ENCODE data around the gene MAX.

The MAX gene

GRCh38 chr14:65102441-65103149 lies at the start of gene MAX:
Gene MAX (minus strand): TSS chr14:65102517. CDS start chr14:65102339, 178 bp downstream.
- DNase-seq = peak; percentile 99

GRCh38 chr14:65151609-65151956 lies 49.3 kb upstream of the MAX start:
- no peak for DNase-seq

- no peak for DNase-seq
These were observed 48.7 kb upstream of the MAX start for GRCh38 chr14:65150898-65151608.

DNA sequence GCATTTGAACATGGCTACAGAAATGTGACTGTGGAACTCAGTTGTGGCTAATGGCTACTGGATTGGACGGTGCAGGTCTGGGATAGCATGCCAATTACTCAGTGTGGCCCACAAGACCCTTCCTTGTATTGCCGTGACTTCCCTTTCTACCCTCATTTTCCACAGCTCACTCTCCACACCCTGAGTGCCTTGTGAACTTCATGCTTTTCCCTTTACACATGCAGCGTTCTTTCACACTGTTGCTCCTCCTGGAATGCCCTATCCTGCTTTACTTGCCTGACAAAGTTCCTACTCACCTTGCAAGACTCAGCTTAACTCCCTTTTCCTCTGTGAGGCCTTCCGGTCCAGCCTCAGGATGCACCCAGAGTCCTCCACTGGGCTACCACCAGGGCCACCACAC lies 46.8 kb upstream of the MAX start:
- no peak for DNase-seq

GRCh38 chr14:65144170-65144569 lies 41.9 kb upstream of the MAX start:
- DNase-seq = no peak

DNA sequence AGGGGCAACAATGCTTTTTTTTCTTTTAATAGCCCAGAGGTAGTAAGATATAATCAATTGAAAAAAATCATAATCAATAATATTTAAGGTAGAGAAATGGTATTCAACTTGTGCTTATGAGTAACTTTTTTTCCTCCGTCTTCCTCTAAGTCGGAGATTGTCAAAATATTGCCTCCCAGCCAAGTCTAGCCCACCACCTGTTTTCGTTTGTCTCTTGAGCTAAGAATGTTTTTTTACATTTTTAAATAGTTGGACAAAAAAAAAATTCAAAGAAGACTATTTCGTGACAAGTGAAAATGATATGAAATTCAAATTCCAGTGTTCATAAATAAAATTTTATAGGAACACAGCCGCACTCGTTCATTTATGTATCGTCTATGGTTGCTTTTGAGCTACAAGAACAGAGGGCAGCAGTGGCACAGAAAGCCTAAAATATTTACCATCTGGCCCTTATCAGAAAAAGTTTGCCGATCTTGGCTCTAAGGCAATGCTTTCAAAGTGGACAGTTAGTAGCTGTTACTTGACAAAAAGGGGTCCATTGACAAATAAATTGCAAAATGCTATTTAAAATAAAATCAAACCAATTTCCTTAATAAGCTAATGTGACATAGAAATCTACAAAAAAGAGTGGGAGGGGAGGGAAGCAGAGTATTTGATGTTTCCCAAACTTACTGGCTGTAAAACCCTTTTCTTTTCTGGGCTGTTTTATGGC lies 40.8 kb upstream of the MAX start:
- DNase-seq = no peak

DNA sequence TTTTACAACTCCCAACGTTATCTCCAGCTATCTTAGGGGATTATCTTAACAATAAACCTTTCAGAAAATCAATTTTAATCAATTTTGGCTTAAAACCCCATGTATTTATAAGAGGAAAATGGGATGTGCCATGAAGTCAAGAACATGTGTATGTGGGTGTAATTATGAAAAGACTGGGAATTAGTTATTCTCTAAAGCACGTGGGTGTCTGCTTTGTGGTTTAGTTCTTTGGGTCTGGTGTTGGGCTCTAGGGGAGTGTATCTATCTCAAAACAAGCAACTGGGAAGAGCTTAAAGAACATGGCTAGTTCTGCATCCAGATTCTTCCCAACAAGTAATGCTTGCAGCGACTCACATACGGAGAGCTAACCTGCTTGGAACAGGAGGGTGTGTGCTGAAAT lies 40.1 kb upstream of the MAX start:
- DNase-seq = no peak

GRCh38 chr14:65141523-65141922 lies 39.2 kb upstream of the MAX start:
- no peak for DNase-seq

DNA sequence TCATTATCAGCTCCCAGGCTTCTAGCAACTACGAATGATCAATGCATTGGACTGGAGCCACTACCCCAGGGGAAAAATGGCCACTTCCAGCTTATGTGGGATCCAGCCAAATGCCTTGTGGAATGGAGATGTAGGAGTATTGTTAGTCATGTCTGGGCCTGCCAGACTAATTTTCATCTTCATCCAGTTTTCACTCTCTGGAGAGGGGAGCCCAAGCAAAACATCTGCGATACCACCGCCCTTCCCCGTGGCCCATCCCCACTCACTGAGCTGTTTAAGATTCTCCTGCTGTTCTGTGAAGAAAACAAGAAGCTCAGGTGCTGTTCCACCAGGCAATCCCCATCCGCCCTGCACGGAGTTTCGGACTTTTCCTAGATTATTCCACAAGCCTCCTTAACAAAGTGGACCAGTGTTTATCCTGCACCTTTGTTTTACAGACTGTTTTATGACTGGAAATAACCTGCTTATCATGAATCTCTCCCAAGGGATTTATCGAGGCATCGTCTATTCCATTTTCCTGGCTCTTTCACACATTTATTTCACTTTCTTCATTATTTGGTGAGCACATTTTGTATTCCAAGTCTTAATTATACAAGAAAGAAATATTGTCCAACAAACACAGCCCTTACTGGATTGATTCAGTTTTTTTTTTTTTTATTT lies 35.5 kb upstream of the MAX start:
- DNase-seq = no peak

DNA sequence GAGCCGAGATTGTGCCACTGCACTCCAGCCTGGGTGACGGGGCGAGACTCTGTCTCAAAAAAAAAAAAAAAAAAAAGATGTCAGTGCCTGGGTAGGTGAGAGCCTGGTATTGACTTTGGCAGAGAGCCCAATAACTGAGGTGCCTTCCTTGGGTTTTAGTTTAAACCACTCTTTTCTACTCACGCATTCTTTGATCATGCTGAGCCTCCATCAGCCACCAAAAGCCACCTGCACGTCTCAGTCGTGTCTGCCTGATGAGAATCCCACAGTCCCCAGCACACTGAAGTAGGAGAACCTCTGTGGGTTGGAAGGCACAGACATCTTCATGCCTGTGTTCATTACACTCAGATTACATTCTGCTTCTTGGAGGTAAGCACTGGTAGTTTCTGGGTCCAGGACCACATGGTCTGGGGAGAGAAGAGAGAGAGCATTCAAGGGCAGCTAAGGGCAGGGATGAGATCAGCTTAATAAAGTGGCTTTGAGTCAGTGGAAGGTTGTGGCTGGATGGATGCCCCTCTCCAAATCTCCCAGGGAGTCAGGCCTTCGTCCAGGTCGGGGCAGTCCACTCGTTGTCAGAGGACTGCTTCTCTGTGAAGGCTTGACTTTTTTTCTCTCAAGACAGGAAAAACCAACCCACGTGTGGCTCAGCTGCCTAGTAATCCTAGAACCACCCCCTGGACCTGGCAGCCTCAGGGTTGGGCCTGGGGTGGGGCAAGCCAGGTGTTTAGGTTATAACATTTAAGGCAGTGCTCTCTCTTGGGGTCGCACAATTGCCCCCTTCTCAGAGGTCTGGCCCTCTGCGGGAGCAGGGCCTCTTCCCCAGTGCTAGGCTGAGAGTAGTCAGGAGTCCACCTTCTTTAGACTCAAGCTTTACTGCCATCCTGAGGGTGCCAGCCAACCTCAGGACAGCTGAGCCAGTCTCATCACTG lies 32.6 kb upstream of the MAX start:
- no peak for DNase-seq

DNA sequence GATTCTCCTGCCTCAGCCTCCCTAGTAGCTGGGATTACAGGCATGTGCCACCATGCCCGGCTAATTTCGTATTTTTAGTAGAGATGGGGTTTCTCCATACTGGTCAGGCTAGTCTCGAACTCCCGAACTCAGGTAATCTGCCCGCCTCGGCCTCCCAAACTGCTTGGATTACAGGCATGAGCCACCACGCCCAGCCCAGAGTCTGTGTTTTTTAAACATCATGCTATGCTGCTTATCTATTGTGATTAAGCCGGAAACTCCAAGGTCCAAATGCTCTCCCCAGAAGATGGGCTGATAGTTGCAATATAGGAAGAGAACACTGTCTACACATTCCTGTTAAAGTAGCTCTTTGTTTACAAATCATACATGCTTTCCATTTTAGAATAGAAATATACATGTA lies 30.5 kb upstream of the MAX start:
- DNase-seq = no peak

- no peak for DNase-seq
These were observed 29.0 kb upstream of the MAX start for GRCh38 chr14:65131301-65131701.

DNA sequence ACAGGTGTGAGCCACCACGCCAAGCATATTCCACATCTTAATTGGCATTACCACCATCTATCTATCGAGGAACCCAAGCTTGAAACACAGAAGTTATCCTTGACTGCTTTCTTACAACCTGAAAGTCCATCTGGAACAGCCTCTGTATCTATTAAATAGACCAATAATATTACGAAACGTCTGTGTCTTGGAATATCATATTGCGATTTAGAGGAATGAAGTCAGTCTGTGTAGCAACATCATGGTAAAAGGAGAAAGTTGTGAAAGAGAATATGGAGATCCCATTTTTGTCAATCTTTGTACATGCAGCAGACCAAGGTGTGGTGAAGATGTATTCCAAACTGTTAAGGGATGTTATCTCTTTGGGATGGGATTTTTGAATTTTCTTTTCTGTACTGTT lies 25.8 kb upstream of the MAX start:
- DNase-seq = no peak

DNA sequence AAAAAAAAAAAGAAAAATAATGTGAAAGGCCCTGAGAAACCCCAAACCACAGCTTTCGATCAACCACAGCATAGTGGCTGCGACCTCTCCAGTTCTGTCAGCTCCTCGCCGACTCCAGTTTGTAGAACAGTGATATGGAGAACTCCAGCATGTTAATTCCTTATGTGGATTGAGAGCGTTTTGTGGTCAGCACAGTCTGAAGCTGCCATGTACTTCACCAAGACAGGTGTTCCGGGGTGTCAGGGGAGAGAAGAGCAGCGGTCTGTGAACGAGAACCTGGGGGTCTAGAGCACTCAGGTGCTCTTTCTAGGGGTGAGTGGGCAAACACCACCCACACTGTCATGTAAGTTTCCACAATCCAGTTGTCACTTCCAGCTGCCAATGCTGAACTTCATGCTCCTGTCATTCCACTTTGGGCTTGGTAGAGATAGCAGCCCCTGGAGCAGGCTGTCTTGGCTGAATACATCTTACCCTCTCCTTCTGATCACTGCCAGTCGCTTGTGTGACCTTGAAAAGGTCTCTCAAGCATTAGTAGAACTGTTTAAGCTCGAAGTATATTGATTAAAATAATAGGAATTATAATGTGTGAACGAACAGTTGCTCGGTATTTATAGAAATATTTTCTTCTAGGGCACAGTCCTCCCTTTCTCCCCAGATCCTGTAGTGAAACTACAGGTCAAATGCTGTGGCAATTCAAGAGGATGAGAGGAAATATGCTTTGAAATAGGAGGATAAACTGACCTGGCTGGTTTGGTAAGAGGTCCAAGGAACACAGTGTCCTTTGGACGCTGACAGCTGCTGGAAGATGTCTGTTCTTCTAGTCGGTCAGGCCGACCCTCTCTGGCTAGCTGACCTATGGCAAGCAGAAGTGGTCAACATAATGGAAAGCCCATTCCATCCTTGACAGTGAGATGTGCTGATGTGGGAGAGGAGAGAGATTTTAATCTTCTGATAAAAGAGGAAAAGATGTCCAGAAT lies 15.7 kb upstream of the MAX start:
- no peak for DNase-seq

DNA sequence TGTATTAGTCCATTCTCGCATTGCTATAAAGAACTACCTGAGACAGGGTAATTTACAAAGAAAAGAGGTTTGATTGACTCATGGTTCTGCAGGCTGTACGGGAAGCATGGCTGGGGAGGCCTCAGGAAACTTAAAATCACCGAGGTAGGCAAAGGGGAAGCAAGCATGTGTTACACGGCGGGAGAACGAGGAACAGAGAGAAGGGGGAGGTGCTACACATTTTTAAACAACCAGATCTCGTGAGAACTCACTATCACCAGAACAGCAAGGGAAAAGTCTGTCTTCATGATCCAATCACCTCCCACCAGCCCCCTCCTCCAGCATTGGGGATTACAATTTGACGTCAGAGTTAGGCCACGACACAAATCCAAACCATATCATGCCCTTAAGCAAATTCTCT lies 13.3 kb upstream of the MAX start:
- no peak for DNase-seq

DNA sequence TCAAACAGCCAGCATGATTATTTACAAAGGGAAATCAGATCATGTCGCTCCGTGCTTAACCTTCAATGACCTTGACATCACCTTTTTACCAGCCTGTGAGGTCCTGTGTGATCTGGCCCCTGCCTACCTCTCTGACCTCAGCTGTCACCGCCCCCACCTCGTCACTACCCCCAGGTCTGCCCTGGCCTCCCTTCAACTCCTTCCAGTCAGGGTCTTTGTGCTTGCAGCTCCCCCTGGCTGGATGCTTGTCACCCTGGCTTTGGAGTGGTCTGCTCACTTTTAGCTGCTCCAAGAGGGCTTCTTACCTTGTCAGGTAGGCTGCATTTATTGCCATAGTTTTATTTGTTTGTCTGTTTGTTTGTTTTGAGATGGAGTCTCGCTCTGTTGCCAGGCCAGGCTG lies 8.2 kb upstream of the MAX start:
- DNase-seq = no peak

DNA sequence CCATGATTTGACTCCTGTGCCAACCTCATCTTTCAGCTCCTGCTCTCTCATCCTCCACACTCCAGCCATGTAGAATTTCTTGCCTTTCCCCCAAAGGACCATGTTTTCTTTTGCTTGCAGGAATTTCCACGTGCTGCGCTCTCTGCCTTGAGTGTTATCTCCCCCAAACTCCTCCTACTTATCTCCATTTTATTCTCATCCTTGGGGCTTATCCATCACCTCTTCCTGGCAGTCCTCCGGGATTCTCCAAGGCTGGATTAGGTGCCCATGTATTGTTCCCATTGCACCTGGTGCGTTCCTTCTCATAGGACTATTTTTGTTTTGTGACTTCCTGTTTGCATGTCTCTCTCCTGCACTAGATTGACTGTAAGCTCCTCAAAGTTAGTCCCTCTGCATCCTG lies 7.0 kb upstream of the MAX start:
- no peak for DNase-seq

DNA sequence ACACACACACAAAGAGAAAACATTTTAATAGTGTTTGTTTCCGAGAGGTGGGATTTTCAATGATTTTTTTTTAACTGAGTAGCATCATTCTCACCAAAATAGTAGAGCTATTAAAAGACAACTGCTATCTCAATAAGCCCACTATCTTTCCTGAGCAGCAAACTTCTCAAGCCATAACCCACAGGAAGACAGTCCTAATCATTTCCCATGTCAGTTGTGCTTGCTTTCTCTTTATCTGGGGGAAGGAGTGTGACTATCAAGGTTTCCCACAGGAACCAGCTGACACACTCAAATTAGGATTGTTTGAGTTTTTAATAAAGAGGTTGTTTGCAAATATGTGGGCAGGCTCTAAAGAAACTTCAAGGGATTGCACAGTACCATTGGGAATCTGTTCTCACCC lies 4.9 kb upstream of the MAX start:
- DNase-seq = no peak

DNA sequence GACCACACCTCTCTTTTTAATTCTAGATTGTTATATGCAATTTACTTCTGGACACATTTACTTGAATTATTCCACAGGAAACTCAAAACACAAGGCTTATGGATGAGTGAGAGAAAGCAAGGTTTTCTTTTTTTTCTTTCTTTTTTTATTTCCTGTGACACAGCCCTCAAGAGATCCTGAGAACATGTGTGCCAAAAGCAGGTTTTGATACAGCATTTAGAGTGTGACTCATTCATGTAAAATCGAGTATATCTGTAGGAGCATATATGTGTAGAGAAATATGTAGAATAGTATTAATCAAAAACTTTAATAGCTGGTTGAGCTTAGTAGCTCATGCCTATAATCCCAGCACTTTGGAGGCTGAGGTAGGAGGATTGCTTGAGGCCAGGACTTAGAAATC lies 4.4 kb upstream of the MAX start:
- no peak for DNase-seq

- DNase-seq = no peak
These were observed 4.0 kb upstream of the MAX start for GRCh38 chr14:65106316-65106715.

DNA sequence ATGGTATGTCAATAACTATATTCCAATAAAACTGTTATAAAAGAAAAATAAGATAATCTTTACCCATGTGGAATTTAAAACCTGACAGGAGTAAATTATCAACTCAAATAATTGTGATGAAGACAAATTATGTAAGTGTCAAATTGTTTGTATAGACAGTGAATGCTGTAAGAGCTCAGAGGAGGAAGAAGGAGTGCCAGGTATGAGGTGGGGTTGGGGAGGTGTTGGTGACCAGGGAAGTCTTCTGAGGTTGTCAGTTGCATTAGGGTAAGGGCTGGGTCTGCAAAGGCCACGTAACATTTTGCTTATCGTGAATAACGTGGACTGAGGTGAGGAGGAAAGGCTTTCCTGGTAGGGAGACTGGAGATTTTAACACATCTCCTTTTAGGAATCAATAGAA lies 2.5 kb upstream of the MAX start:
- DNase-seq = no peak
